MM.1S (cell line): Measurements from ENCODE around the gene CCR5AS.
"Not testable (repeated sequence)": the region's sequence is repeated elsewhere in the genome, so short reads cannot be mapped to it uniquely, and the experiment has no call there.

Experiments
- DNase-seq: peaks from one replicate; pipeline ENCODE4 v3.0.0-alpha.2; 2015
- H2AFZ ChIP-seq: fragments of 300-600 bp; sonication (generic); 2 replicates; pipeline ENCODE4 v1.6.0; 2016; ENCODE audit warnings: antibody characterized with exemption, low read length
- H3F3A ChIP-seq: fragments of 300-600 bp; sonication (generic); 2 replicates; pipeline ENCODE4 v1.6.1; 2016; ENCODE audit warnings: mild to moderate bottlenecking, antibody characterized with exemption, low read length, moderate library complexity, mixed read lengths; ENCODE audit not compliant: insufficient read depth
- H3K27ac ChIP-seq: fragments of 300-600 bp; sonication (generic); 2 replicates; pipeline ENCODE4 v1.5.1; 2016; ENCODE audit warnings: mild to moderate bottlenecking, low read length
- H3K27me3 ChIP-seq: fragments of 300-600 bp; sonication (generic); replicated peaks from 2 replicates; pipeline ENCODE4 v1.6.0; 2016; ENCODE audit warnings: low read length; ENCODE audit not compliant: insufficient read depth
- H3K36me3 ChIP-seq: fragments of 300-600 bp; sonication (generic); replicated peaks from 2 replicates; pipeline ENCODE4 v1.6.1; 2016; ENCODE audit warnings: mild to moderate bottlenecking, low read length, mixed read lengths; ENCODE audit not compliant: insufficient read depth
- H3K4me1 ChIP-seq: fragments of 300-600 bp; sonication (generic); 2 replicates; pipeline ENCODE4 v1.6.1; 2016; ENCODE audit warnings: low read length, mixed read lengths
- H3K4me2 ChIP-seq: fragments of 300-600 bp; sonication (generic); 2 replicates; pipeline ENCODE4 v1.6.0; 2016; ENCODE audit warnings: low read depth, low read length
- H3K4me3 ChIP-seq: fragments of 300-600 bp; sonication (generic); 2 replicates; pipeline ENCODE4 v1.5.1; 2016; ENCODE audit warnings: low read length, mixed read lengths
- H3K79me2 ChIP-seq: fragments of 300-600 bp; sonication (generic); 2 replicates; pipeline ENCODE4 v1.6.1; 2016; ENCODE audit warnings: mixed run types, low read length, mixed read lengths
- H3K9ac ChIP-seq: fragments of 300-600 bp; sonication (generic); 2 replicates; pipeline ENCODE4 v1.6.1; 2016; ENCODE audit warnings: low read length, mixed read lengths
- H3K9me2 ChIP-seq: fragments of 300-600 bp; sonication (generic); replicated peaks from 2 replicates; pipeline ENCODE4 v1.6.1; 2016; ENCODE audit warnings: mild to moderate bottlenecking, low read length, mixed read lengths; ENCODE audit not compliant: insufficient read depth
- H3K9me3 ChIP-seq: fragments of 300-600 bp; sonication (generic); replicated peaks from 2 replicates; pipeline ENCODE4 v1.6.1; 2016; ENCODE audit warnings: mild to moderate bottlenecking, low read length, mixed read lengths; ENCODE audit not compliant: insufficient read depth
- H4K20me1 ChIP-seq: fragments of 300-600 bp; sonication (generic); 2 replicates; pipeline ENCODE4 v1.6.1; 2016; ENCODE audit warnings: mild to moderate bottlenecking, low read length, moderate library complexity, mixed read lengths; ENCODE audit not compliant: insufficient read depth
- EZH2 ChIP-seq: fragments of 300-600 bp; sonication (generic); optimal IDR thresholded peaks from 2 replicates; pipeline ENCODE3; 2017; ENCODE audit warnings: low read depth, mild to moderate bottlenecking, antibody characterized with exemption, low read length, mixed read lengths
- EZH2phosphoT487 ChIP-seq: fragments of 300-600 bp; sonication (generic); IDR thresholded peaks from 2 replicates; pipeline ENCODE4 v1.6.1; 2018; ENCODE audit warnings: antibody characterized with exemption, low read length
- TF ChIP-seq, protein P1 (sequence below): fragments of 300-600 bp; sonication (generic); IDR thresholded peaks from 2 replicates; pipeline ENCODE4 v1.5.1; 2016; ENCODE audit warnings: antibody characterized with exemption, low read length, mixed read lengths

The CCR5AS gene

DNA sequence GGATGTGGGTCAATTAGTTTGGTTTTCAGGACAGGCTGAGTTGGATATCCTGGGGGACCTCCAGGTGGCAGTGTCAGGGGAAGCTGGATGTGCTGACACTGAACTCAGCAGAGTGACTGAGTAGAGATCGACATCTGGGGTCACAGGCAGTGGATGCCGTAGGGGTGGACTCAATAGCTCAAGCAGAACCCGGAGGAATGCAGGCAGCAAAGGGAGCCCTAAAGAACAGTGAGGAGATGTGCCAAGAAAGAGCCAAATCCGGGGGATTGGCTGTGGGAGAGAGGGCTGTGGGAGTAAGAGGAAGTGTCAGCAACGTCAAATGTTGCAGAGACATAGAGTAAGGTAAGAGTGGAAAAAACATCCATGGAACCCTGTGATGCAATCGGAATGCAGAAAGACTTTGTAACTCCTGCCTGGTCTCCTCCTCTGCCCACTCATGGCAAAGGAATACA lies 11.6 kb downstream of the CCR5AS start:
- no peaks in the 10 kb centered on the region for H3K27me3 ChIP-seq
- H3K9me3 ChIP-seq, result no peaks in the 10 kb centered on the region
- H3K9me2 ChIP-seq, result no peaks in the 10 kb centered on the region
- peak overlapping the region; percentile 84; the same call in 1 of the 2 replicates for H3K27ac ChIP-seq
- no peaks in the 10 kb centered on the region for H3K79me2 ChIP-seq
- H3F3A ChIP-seq, result peaks cover 30% of the 10 kb centered on the region
- no peaks in the 10 kb centered on the region for H3K36me3 ChIP-seq
- H4K20me1 ChIP-seq, result no peaks in the 10 kb centered on the region
- no peak for DNase-seq
- no peak overlapping the region for H3K4me3 ChIP-seq
- H3K4me1 ChIP-seq, result peaks cover 88% of the 10 kb centered on the region
- no peak overlapping the region for H2AFZ ChIP-seq
- no peak overlapping the region for H3K4me2 ChIP-seq
- no peak for TF ChIP-seq EZH2
- TF ChIP-seq, protein P1, sequence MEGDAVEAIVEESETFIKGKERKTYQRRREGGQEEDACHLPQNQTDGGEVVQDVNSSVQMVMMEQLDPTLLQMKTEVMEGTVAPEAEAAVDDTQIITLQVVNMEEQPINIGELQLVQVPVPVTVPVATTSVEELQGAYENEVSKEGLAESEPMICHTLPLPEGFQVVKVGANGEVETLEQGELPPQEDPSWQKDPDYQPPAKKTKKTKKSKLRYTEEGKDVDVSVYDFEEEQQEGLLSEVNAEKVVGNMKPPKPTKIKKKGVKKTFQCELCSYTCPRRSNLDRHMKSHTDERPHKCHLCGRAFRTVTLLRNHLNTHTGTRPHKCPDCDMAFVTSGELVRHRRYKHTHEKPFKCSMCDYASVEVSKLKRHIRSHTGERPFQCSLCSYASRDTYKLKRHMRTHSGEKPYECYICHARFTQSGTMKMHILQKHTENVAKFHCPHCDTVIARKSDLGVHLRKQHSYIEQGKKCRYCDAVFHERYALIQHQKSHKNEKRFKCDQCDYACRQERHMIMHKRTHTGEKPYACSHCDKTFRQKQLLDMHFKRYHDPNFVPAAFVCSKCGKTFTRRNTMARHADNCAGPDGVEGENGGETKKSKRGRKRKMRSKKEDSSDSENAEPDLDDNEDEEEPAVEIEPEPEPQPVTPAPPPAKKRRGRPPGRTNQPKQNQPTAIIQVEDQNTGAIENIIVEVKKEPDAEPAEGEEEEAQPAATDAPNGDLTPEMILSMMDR, result peak; percentile 22
- no peak overlapping the region for H3K9ac ChIP-seq

- Histone ChIP-seq H4K20me1 (no peaks in the 10 kb centered on the region), H3K9me3 (no peaks in the 10 kb centered on the region), H3K4me1 (peaks cover 76% of the 10 kb centered on the region), H3K4me2 (peak overlapping the region; percentile 2; the same call in 1 of the 2 replicates), H3K9ac (no peak overlapping the region), H3K27me3 (no peaks in the 10 kb centered on the region), H2AFZ (0 out of 2 replicates have a peak overlapping the region, but pooled peaks have one; percentile 0), H3K27ac (peak overlapping the region; percentile 69), H3K79me2 (no peaks in the 10 kb centered on the region), H3K4me3 (no peak overlapping the region), H3K9me2 (no peaks in the 10 kb centered on the region), H3F3A (peaks cover 30% of the 10 kb centered on the region), H3K36me3 (no peaks in the 10 kb centered on the region)
- TF ChIP-seq, protein P1, result no peak
- TF ChIP-seq EZH2phosphoT487, result no peak
- TF ChIP-seq EZH2, result no peak
- DNase-seq, result peak; percentile 70
Observed at GRCh38 chr3:46393554-46394434, 13.1 kb downstream of the CCR5AS start.

DNA sequence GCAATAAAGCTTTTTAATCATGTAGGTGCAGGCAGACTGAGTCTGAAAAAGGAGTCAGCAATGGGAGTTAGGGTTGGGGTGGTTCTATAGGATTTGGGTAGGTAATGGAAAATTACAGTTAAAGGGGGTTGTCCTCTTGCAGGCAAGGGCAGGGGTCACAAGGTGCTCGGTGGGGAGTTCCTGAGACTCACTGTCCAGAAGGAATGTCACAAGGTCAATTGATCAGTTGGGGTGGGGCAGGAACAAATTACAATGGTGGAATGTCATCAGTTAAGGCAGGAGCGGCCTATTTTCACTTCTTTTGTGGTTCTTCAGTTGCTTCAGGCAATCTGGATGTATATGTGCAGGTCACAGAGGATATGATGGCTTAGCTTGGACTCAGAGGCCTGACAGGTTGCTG lies 13.9 kb downstream of the CCR5AS start:
- Histone ChIP-seq H3K27ac (peak overlapping the region; percentile 69; the same call in 1 of the 2 replicates), H3K4me2 (no peak overlapping the region), H3F3A (peaks cover 30% of the 10 kb centered on the region)

DNA sequence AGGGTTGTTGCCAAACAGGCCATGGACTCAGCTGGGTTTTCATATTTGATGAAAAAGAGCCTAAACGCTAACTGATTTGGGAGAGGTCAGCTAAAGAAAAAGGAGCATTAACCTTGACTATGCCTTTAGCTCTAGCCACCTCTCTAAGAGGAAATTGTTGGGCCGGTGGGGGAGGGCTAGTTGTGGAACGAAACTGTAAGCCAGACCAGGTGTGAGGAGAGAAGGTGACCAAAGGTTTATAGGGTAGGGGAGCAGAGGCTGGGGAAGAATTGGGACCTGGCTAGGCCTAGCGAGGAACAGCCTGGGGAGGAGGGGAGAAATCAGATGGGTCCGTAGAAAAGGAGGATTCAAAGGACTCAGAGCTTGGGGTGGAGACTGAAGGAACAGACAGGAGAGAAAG lies 15.3 kb downstream of the CCR5AS start:
- not testable (repeated sequence) for H3K9me3 ChIP-seq, H4K20me1 ChIP-seq, H3K4me3 ChIP-seq, H3K36me3 ChIP-seq, H3K27me3 ChIP-seq, H2AFZ ChIP-seq, H3K9me2 ChIP-seq, H3K79me2 ChIP-seq
- Histone ChIP-seq H3K4me2 (peak overlapping the region; percentile 35; the same call in 1 of the 2 replicates), H3F3A (peaks cover 27% of the 10 kb centered on the region), H3K9ac (peak overlapping the region; percentile 30; the same call in 1 of the 2 replicates), H3K27ac (peak overlapping the region; percentile 69), H3K4me1 (peaks cover 70% of the 10 kb centered on the region)
- DNase-seq, result peak; percentile 87

More for the DNA sequence above, 13.9 kb downstream of the CCR5AS start:
- H4K20me1 ChIP-seq, result no peaks in the 10 kb centered on the region
- H3K4me1 ChIP-seq, result peaks cover 73% of the 10 kb centered on the region
- H3K9ac ChIP-seq, result no peak overlapping the region
- no peaks in the 10 kb centered on the region for H3K9me2 ChIP-seq
- no peaks in the 10 kb centered on the region for H3K9me3 ChIP-seq
- DNase-seq, result no peak
- no peaks in the 10 kb centered on the region for H3K79me2 ChIP-seq
- H2AFZ ChIP-seq, result no peak overlapping the region
- TF ChIP-seq EZH2phosphoT487, result no peak
- TF ChIP-seq, protein P1, result no peak
- TF ChIP-seq EZH2, result no peak
- H3K4me3 ChIP-seq, result no peak overlapping the region
- no peaks in the 10 kb centered on the region for H3K36me3 ChIP-seq
- no peaks in the 10 kb centered on the region for H3K27me3 ChIP-seq
